Neural progenitor cell (in vitro differentiated cells): ENCODE measurements around the gene PLXNA4. TPM values are rescaled to one million over a fixed set of nuclear protein-coding genes. Genes with fewer than 3 reads are reported as not detected.
A peak's percentile ranks its signal among the peaks of the same experiment; 100 is the strongest.

Source experiments
- DNase-seq: peaks from one replicate; pipeline ENCODE4 v3.0.0-alpha.2; 2016; ENCODE audit warnings: low spot score
- H2AFZ ChIP-seq: fragments of 200-600 bp; sonication (generic); replicated peaks from 2 replicates; pipeline ENCODE4 v1.6.1; 2016; ENCODE audit warnings: antibody characterized with exemption
- H3F3A ChIP-seq: fragments of 200-600 bp; sonication (generic); 2 replicates; pipeline ENCODE4 v1.6.1; 2016; ENCODE audit warnings: antibody characterized with exemption, low read depth
- H3K27ac ChIP-seq: fragments of 200-600 bp; sonication (generic); 2 replicates; pipeline ENCODE4 v1.5.1; 2016; ENCODE audit warnings: mild to moderate bottlenecking
- H3K27me3 ChIP-seq: fragments of 200-600 bp; sonication (generic); 2 replicates; pipeline ENCODE4 v1.6.1; 2016; ENCODE audit warnings: mild to moderate bottlenecking, moderate library complexity
- H3K36me3 ChIP-seq: fragments of 200-600 bp; sonication (generic); 2 replicates; pipeline ENCODE4 v1.5.1; 2016
- H3K4me1 ChIP-seq: fragments of 200-600 bp; sonication (generic); 2 replicates; pipeline ENCODE4 v1.6.1; 2016; ENCODE audit warnings: mixed run types
- H3K4me2 ChIP-seq: fragments of 200-600 bp; sonication (generic); 2 replicates; pipeline ENCODE4 v1.6.1; 2016
- H3K4me3 ChIP-seq: fragments of 200-600 bp; sonication (generic); 2 replicates; pipeline ENCODE4 v1.5.1; 2016
- H3K79me2 ChIP-seq: fragments of 200-600 bp; sonication (generic); 2 replicates; pipeline ENCODE4 v1.6.1; 2016; ENCODE audit warnings: low read depth
- H3K9ac ChIP-seq: fragments of 200-600 bp; sonication (generic); 2 replicates; pipeline ENCODE4 v1.6.1; 2016
- H3K9me3 ChIP-seq: fragments of 200-600 bp; sonication (generic); 2 replicates; pipeline ENCODE4 v1.5.1; 2016; ENCODE audit warnings: low read depth
- H4K20me1 ChIP-seq: fragments of 200-600 bp; sonication (generic); 2 replicates; pipeline ENCODE4 v1.6.1; 2016; ENCODE audit warnings: low read depth
- H3K27ac Mint-ChIP-seq: 3 replicates; pipeline ENCODE4 v1.8.0; 2021; ENCODE audit warnings: mixed read lengths
- H3K27me3 Mint-ChIP-seq: 2 replicates; pipeline ENCODE4 v1.8.0; 2022; ENCODE audit warnings: low read depth, mild to moderate bottlenecking, inconsistent platforms, moderate library complexity, mixed read lengths; ENCODE audit not compliant: insufficient read depth
- H3K36me3 Mint-ChIP-seq: 3 replicates; pipeline ENCODE4 v1.8.0; 2021; ENCODE audit warnings: mixed read lengths
- H3K4me1 Mint-ChIP-seq: 3 replicates; pipeline ENCODE4 v1.8.0; 2021; ENCODE audit warnings: mixed read lengths
- H3K4me3 Mint-ChIP-seq: 3 replicates; pipeline ENCODE4 v1.8.0; 2021; ENCODE audit warnings: mild to moderate bottlenecking, moderate library complexity, mixed read lengths
- H3K9me3 Mint-ChIP-seq: 3 replicates; pipeline ENCODE4 v1.8.0; 2020; ENCODE audit warnings: mixed read lengths
- EZH2 ChIP-seq: fragments of 200-600 bp; sonication (generic); IDR thresholded peaks from 2 replicates; pipeline ENCODE4 v1.6.1; 2017; ENCODE audit warnings: antibody characterized with exemption, mild to moderate bottlenecking, moderate library complexity
- EZH2phosphoT487 ChIP-seq: fragments of 200-600 bp; sonication (generic); IDR thresholded peaks from 2 replicates; pipeline ENCODE4 v1.6.1; 2017; ENCODE audit warnings: antibody characterized with exemption
- total RNA-seq: library from RNA; depleted of rRNA; stranded (reverse); fragments of >200 nt; gene quantifications from 2 replicates; pipeline ENCODE4 v1.2.3, GENCODE V29; 2015; ENCODE audit warnings: low replicate concordance
- TF ChIP-seq, protein P1 (sequence below): fragments of 200-600 bp; sonication (generic); IDR thresholded peaks from 2 replicates; pipeline ENCODE4 v1.5.1; 2017; ENCODE audit warnings: antibody characterized with exemption, mild to moderate bottlenecking

The PLXNA4 gene
- total RNA-seq, 1 donor from 2014 or later = 0.49 TPM

DNA sequence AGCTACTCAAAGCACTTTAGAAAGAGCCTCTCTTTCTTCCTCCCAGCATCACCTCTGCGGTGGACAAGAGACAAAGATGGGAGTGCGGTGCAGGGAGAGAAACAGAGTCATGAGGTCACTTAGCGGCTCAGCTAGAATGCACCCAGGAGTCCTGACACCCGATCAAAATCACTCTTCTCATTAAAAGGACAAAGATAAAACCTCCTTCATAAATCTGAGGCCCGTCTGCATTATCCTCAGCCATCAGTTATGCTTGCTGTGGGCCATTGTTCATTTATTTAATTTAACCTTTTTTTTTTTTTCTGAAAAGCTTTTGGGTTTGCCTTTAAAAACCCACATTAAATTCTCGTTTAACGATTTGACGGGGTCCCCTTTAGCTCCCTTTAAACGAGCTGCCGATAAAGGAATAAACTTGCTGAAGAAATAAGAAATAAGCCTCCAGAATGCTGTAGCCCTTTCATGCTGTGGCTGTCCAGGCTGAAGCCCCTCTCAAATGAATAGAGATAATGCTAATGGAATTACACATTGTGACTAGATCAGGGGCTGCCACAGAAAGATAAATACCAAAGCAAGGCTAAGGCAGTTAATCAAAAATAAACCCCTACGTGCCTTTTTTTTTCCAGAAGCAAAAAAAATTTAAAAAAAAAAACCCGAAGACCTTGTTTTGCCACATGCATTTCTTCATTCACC, 16.1 kb upstream of the PLXNA4 start:
- H3K27me3 Mint-ChIP-seq = peaks cover 6% of the 10 kb centered on the region
- H3K4me3 Mint-ChIP-seq = no peak overlapping the region
- Histone ChIP-seq H3F3A (peaks cover 4% of the 10 kb centered on the region), H3K27ac (no peak overlapping the region), H3K4me2 (peak overlapping the region; percentile 12), H3K4me3 (no peak overlapping the region), H2AFZ (no peak overlapping the region), H3K4me1 (peaks cover 20% of the 10 kb centered on the region), H3K9ac (no peak overlapping the region), H3K27me3 (no peaks in the 10 kb centered on the region), H3K36me3 (no peaks in the 10 kb centered on the region), H3K9me3 (no peaks in the 10 kb centered on the region), H4K20me1 (no peaks in the 10 kb centered on the region), H3K79me2 (no peaks in the 10 kb centered on the region)
- DNase-seq = no peak
- no peaks in the 10 kb centered on the region for H3K9me3 Mint-ChIP-seq
- peak overlapping the region; percentile 40 for H3K27ac Mint-ChIP-seq
- no peaks in the 10 kb centered on the region for H3K36me3 Mint-ChIP-seq
- peaks cover 16% of the 10 kb centered on the region for H3K4me1 Mint-ChIP-seq
- no peak for TF ChIP-seq EZH2
- no peak for TF ChIP-seq EZH2phosphoT487
- TF ChIP-seq, protein P1, sequence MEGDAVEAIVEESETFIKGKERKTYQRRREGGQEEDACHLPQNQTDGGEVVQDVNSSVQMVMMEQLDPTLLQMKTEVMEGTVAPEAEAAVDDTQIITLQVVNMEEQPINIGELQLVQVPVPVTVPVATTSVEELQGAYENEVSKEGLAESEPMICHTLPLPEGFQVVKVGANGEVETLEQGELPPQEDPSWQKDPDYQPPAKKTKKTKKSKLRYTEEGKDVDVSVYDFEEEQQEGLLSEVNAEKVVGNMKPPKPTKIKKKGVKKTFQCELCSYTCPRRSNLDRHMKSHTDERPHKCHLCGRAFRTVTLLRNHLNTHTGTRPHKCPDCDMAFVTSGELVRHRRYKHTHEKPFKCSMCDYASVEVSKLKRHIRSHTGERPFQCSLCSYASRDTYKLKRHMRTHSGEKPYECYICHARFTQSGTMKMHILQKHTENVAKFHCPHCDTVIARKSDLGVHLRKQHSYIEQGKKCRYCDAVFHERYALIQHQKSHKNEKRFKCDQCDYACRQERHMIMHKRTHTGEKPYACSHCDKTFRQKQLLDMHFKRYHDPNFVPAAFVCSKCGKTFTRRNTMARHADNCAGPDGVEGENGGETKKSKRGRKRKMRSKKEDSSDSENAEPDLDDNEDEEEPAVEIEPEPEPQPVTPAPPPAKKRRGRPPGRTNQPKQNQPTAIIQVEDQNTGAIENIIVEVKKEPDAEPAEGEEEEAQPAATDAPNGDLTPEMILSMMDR = no peak

DNA sequence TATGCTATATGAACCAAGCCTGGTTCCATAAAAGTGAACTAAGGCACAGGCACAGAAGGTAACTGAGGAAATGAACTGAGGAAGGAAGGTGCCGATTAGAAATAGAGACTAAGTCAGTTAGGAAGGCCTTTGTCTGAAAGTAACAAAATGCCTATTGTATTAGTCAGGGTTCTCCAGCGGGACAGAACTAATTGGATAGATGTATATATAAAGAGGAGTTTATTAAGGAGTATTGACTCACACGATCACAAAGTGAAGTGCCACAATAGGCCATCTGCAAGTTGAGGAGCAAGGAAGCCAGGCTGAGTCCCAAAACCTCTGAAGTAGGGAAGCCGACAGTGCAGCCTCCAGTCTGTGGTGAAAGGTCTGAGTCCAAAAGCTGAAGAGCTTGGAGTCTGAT, 13.9 kb upstream of the PLXNA4 start:
- Mint-ChIP-seq H3K4me1 (peaks cover 21% of the 10 kb centered on the region), H3K27me3 (peaks cover 8% of the 10 kb centered on the region), H3K27ac (no peak overlapping the region), H3K36me3 (no peaks in the 10 kb centered on the region), H3K4me3 (no peak overlapping the region), H3K9me3 (no peaks in the 10 kb centered on the region)
- peak; percentile 23 for DNase-seq
- Histone ChIP-seq H3K4me2 (no peak overlapping the region), H3F3A (peaks cover 4% of the 10 kb centered on the region), H2AFZ (no peak overlapping the region), H3K9me3 (no peaks in the 10 kb centered on the region), H3K4me1 (peaks cover 20% of the 10 kb centered on the region), H3K4me3 (no peak overlapping the region), H3K9ac (no peak overlapping the region), H3K27ac (no peak overlapping the region), H3K36me3 (no peaks in the 10 kb centered on the region), H4K20me1 (no peaks in the 10 kb centered on the region), H3K27me3 (peaks cover 11% of the 10 kb centered on the region), H3K79me2 (no peaks in the 10 kb centered on the region)
- TF ChIP-seq EZH2 (no peak), EZH2phosphoT487 (no peak)
- TF ChIP-seq, protein P1 = no peak

DNA sequence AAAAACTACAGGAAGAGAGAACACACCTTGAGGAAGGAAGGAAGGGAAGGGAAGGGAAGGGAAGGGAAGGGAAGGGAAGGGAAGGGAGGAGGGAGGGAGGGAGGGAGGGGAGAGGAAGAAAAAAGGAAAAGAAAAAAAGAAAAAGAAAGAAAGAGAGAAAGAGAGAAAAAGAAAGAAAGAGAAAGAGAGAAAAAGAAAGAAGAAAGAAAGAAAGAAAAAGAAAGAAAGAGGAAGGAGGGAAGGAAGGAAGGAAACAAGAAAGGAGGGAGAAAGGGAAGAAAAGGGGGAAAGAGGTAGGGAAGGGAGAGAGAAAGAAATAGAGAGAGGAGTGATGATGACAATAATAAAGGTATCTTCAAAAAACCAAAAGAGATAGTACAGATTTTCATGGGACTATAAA, 12.3 kb upstream of the PLXNA4 start:
- TF ChIP-seq, protein P1 = no peak
- no peak for TF ChIP-seq EZH2phosphoT487
- TF ChIP-seq EZH2 = no peak
- no peak overlapping the region for H3K27ac Mint-ChIP-seq
- no peaks in the 10 kb centered on the region for H3K79me2 ChIP-seq
- H4K20me1 ChIP-seq = no peaks in the 10 kb centered on the region
- no peak for DNase-seq
- no peak overlapping the region for H3K4me3 Mint-ChIP-seq
- peaks cover 20% of the 10 kb centered on the region for H3K27me3 ChIP-seq
- H3K36me3 ChIP-seq = no peaks in the 10 kb centered on the region
- no peak overlapping the region for H3K4me3 ChIP-seq
- H3K4me2 ChIP-seq = no peak overlapping the region
- no peak overlapping the region for H3K9ac ChIP-seq
- peaks cover 20% of the 10 kb centered on the region for H3K4me1 ChIP-seq
- no peaks in the 10 kb centered on the region for H3K36me3 Mint-ChIP-seq
- H3K4me1 Mint-ChIP-seq = peaks cover 32% of the 10 kb centered on the region
- no peak overlapping the region for H3K27ac ChIP-seq
- peaks cover 6% of the 10 kb centered on the region for H3K27me3 Mint-ChIP-seq
- H3K9me3 Mint-ChIP-seq = no peaks in the 10 kb centered on the region
- H2AFZ ChIP-seq = no peak overlapping the region
- H3K9me3 ChIP-seq = no peaks in the 10 kb centered on the region
- peaks cover 4% of the 10 kb centered on the region for H3F3A ChIP-seq
